ENCODE results near the gene GUK1. TPM values are rescaled to one million over a fixed set of nuclear protein-coding genes. Genes with fewer than 3 reads are reported as not detected.

GUK1 gene
- total and polyA plus RNA-seq, 2 of the 4 experiments (the other 2 are of a cell fraction), result 465 to 548 TPM

DNA sequence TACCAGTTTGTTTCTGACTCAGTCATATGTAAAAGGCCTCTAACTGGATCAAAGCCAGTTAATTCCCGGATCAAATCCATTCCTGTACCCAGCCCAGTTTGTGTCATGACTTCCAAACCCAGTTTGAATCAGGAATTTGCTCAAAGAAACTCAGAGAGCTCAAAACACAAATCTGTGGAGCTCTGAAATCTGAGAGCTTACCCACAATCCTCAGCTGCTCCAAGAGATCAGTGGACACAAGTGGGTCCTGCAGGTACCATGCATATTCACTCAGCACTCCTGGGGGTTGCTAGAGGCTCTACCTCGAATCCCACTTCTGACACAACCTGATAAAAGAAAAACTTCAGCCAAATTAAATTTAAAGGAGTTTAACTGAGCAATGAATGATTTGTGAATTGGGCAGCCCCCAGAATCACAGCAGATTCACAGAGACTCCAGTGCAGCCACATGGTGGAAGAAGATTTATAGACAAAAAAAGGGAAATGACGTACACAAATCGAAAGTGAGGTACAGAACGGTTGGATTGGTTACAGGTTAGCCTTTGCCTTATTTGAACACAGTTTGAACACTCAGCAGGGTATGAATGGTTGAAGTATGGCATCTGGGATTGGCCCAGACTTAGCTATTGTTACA lies 19.1 kb upstream of the GUK1 start:
- in situ Hi-C loops (cut with MboI; ENCODE audit: low sequenced_read_pairs), result no loop called here
- intact Hi-C loops (cut with micrococcal nuclease), result no loop called here

More for the DNA sequence above, 19.1 kb upstream of the GUK1 start:
- H2BK20ac ChIP-seq (ENCODE audit: low read depth, low read length), result no peak overlapping the region
- peak; percentile 26 for DNase-seq
- ChIA-PET CTCF (interaction anchor here (0.8 kb wide), 1 partner anchor 10 kb away, joined by 4 read pairs; no protein-coding TSS in a partner anchor), POLR2A (ENCODE audit: unreplicated experiment) (no interaction called here)
- no peak overlapping the region for H3K27ac ChIP-seq (ENCODE audit: insufficient read depth, low read length)
- peaks cover 2% of the 10 kb centered on the region; the same call in 1 of the 2 replicates for H3K4me1 ChIP-seq (ENCODE audit: control insufficient read depth, insufficient read depth, low read length)
- no peak overlapping the region for H3K9ac ChIP-seq (ENCODE audit: low read depth, low read length)
- no peak overlapping the region for H4K5ac ChIP-seq (ENCODE audit: low read depth, low read length)
- no peak overlapping the region for H3K23ac ChIP-seq (ENCODE audit: low read depth, low read length)
- H3K79me1 ChIP-seq (ENCODE audit: low read depth in 1 of 2, low read length in 2 of 2), result no peaks in the 10 kb centered on the region
- H4K91ac ChIP-seq (ENCODE audit: insufficient read depth, low read depth, low read length), result no peak overlapping the region
- no TSS peak for BruUV-seq (replicated peaks)
- H2BK15ac ChIP-seq (ENCODE audit: low read depth, low read length), result no peak overlapping the region
- ATAC-seq (ENCODE audit: low read depth), result peak; percentile 32
- H3K18ac ChIP-seq (ENCODE audit: low read depth, low read length), result no peak overlapping the region
- H4K20me1 ChIP-seq (ENCODE audit: insufficient read depth, low read length), result no peaks in the 10 kb centered on the region
- no peak overlapping the region for H2AK9ac ChIP-seq (replicated peaks; ENCODE audit: low read depth, low read length, poor library complexity)
- no peak overlapping the region for H2AFZ ChIP-seq (replicated peaks; ENCODE audit: low read length, poor library complexity)
- H3K14ac ChIP-seq (replicated peaks; ENCODE audit: low read depth, low read length), result no peak overlapping the region
- H3K4me2 ChIP-seq (ENCODE audit: low read depth, low read length), result no peak overlapping the region
- no peak overlapping the region for H2AK5ac ChIP-seq (ENCODE audit: low read depth, low read length)
- H4K8ac ChIP-seq (ENCODE audit: low read depth in 2 of 2, low read length in 2 of 2), result no peak overlapping the region
- no peak overlapping the region for H3K4me3 ChIP-seq (ENCODE audit: insufficient read depth, low read depth, low read length)
- H3K56ac ChIP-seq (ENCODE audit: extremely low read depth, insufficient read depth, low read length), result no peak overlapping the region
- H2BK5ac ChIP-seq (ENCODE audit: low read depth, low read length, poor library complexity, severe bottlenecking), result no peak overlapping the region
- dilution Hi-C loops (cut with HindIII; ENCODE audit: low sequenced_read_pairs, unreplicated experiment), result no loop called here
- no peak overlapping the region for H2BK120ac ChIP-seq (ENCODE audit: low read depth, low read length)
- no peak overlapping the region for H3K4ac ChIP-seq (ENCODE audit: low read depth, low read length)
- no peaks in the 10 kb centered on the region for H3K9me3 ChIP-seq (ENCODE audit: control insufficient read depth, insufficient read depth, low read length)
- H3K9me1 ChIP-seq (ENCODE audit: insufficient read depth, low read length), result no peaks in the 10 kb centered on the region
- peaks cover 17% of the 10 kb centered on the region for H3K27me3 ChIP-seq (ENCODE audit: control insufficient read depth, insufficient read depth, low read length)
- no peak for TF ChIP-seq SMC3 (IDR thresholded peaks at IDR 0.05; ENCODE audit: low read depth, low read length)
- TF ChIP-seq MAFK (IDR thresholded peaks at IDR 0.05; ENCODE audit: low read depth, low read length), result no peak
- no peak for TF ChIP-seq BHLHE40 (IDR thresholded peaks at IDR 0.05; ENCODE audit: low read depth, low read length)
- 50% methylated on average over 1 of the region's 5 CpGs; no CpG with 5 or more reads in 1 of the 2 experiments for WGBS, 2 experiments (ENCODE audit: extremely low coverage in 2 of 2, insufficient read length in 1 of 2)
- no peaks in the 10 kb centered on the region for H3K36me3 ChIP-seq (ENCODE audit: control insufficient read depth, insufficient read depth, low read length)
